Mesenchymal stem cell (in vitro differentiated cells and primary cell): Measurements from ENCODE around the gene OR5A1.

Experiments used
- DNase-seq: peaks from one replicate; pipeline ENCODE4 v3.0.0-alpha.2; 2013
- H2AFZ ChIP-seq: one replicate; pipeline ENCODE4 v1.6.1; 2013; ENCODE audit warnings: low read depth, mild to moderate bottlenecking, control low read depth, inconsistent platforms, low read length, moderate library complexity
- H2AK5ac ChIP-seq: 2 replicates; pipeline ENCODE4 v1.6.1; 2013; ENCODE audit warnings: low read length, moderate library complexity, mild to moderate bottlenecking, inconsistent platforms; ENCODE audit not compliant: severe bottlenecking
- H2BK120ac ChIP-seq: one replicate; pipeline ENCODE4 v1.6.1; 2013; ENCODE audit warnings: low read depth, mild to moderate bottlenecking, inconsistent platforms, low read length, moderate library complexity
- H2BK12ac ChIP-seq, 2 experiments: one replicate each; pipeline ENCODE4 v1.6.1; 2013; ENCODE audit warnings: inconsistent platforms in 2 of 2, low read length in 2 of 2, mild to moderate bottlenecking in 2 of 2, moderate library complexity in 2 of 2, control low read depth in 1 of 2
- H2BK15ac ChIP-seq: one replicate; pipeline ENCODE4 v1.6.1; 2013; ENCODE audit warnings: mild to moderate bottlenecking, low read depth, inconsistent platforms; ENCODE audit not compliant: poor library complexity, severe bottlenecking
- H2BK5ac ChIP-seq: 2 replicates; pipeline ENCODE4 v1.6.1; 2013; ENCODE audit warnings: low read depth, mild to moderate bottlenecking, low read length, control low read depth, inconsistent platforms; ENCODE audit not compliant: poor library complexity, severe bottlenecking
- H3K14ac ChIP-seq, 2 experiments: one replicate each; pipeline ENCODE4 v1.6.1; 2013; ENCODE audit warnings: inconsistent platforms in 2 of 2, low read length in 2 of 2, control low read depth in 1 of 2, mild to moderate bottlenecking in 1 of 2, moderate library complexity in 1 of 2
- H3K18ac ChIP-seq, 2 experiments: one replicate each; pipeline ENCODE4 v1.6.1; 2013; ENCODE audit warnings: inconsistent platforms in 2 of 2, low read length in 2 of 2, control low read depth in 1 of 2, low read depth in 1 of 2, mild to moderate bottlenecking in 1 of 2
- H3K23ac ChIP-seq, 2 experiments: one replicate each; pipeline ENCODE4 v1.6.1; 2013; ENCODE audit warnings: inconsistent platforms in 2 of 2, low read length in 2 of 2, mild to moderate bottlenecking in 2 of 2, moderate library complexity in 2 of 2, control low read depth in 1 of 2
- H3K27ac ChIP-seq: 2 replicates; pipeline ENCODE4 v1.5.1; 2013; ENCODE audit warnings: mild to moderate bottlenecking, moderate library complexity, low read length, control low read depth, inconsistent platforms; ENCODE audit not compliant: poor library complexity, severe bottlenecking
- H3K27me3 ChIP-seq, 2 experiments: 2 replicates each; pipeline versions ENCODE4 v1.6.1 to v1.7.0; 2013; ENCODE audit warnings: low read length in 2 of 2, mild to moderate bottlenecking in 2 of 2, moderate library complexity in 2 of 2, control low read depth in 1 of 2, inconsistent platforms in 1 of 2; ENCODE audit not compliant: control insufficient read depth in 1 of 2, insufficient read depth in 1 of 2
- H3K36me3 ChIP-seq, 2 experiments: 2 replicates each; pipeline versions ENCODE4 v1.6.1 to v1.7.0; 2013; ENCODE audit warnings: low read length in 2 of 2, control low read depth in 1 of 2, inconsistent platforms in 1 of 2, low read depth in 1 of 2, mild to moderate bottlenecking in 1 of 2; ENCODE audit not compliant: insufficient read depth in 2 of 2, control insufficient read depth in 1 of 2
- H3K4ac ChIP-seq, 2 experiments: one replicate each; pipeline ENCODE4 v1.6.1; 2013; ENCODE audit warnings: inconsistent platforms in 2 of 2, low read length in 2 of 2, mild to moderate bottlenecking in 2 of 2, moderate library complexity in 2 of 2, control low read depth in 1 of 2, low read depth in 1 of 2
- H3K4me1 ChIP-seq: 2 replicates; pipeline ENCODE4 v1.6.1; 2013; ENCODE audit warnings: low read depth, low read length, control low read depth; ENCODE audit not compliant: control insufficient read depth, insufficient read depth
- H3K4me2 ChIP-seq: 2 replicates; pipeline ENCODE4 v1.6.1; 2013; ENCODE audit warnings: low read length, mild to moderate bottlenecking, inconsistent platforms; ENCODE audit not compliant: poor library complexity, severe bottlenecking
- H3K4me3 ChIP-seq, 2 experiments: 2 replicates each; pipeline versions ENCODE4 v1.5.1 to v1.7.0; 2013; ENCODE audit warnings: low read length in 2 of 2, mild to moderate bottlenecking in 2 of 2, control low read depth in 1 of 2, low read depth in 1 of 2; ENCODE audit not compliant: insufficient read depth in 1 of 2
- H3K79me1 ChIP-seq: replicated peaks from 2 replicates; pipeline ENCODE4 v1.6.1; 2013; ENCODE audit warnings: mild to moderate bottlenecking, control low read depth, low read length, inconsistent platforms; ENCODE audit not compliant: poor library complexity, severe bottlenecking
- H3K9ac ChIP-seq: 2 replicates; pipeline ENCODE4 v1.7.0; 2013; ENCODE audit warnings: mild to moderate bottlenecking, low read length, moderate library complexity
- H3K9me3 ChIP-seq: 2 replicates; pipeline ENCODE4 v1.7.0; 2013; ENCODE audit warnings: mild to moderate bottlenecking, low read length; ENCODE audit not compliant: control insufficient read depth
- H4K8ac ChIP-seq: one replicate; pipeline ENCODE4 v1.6.1; 2013; ENCODE audit warnings: inconsistent platforms, mild to moderate bottlenecking, low read length, moderate library complexity
- H4K91ac ChIP-seq: one replicate; pipeline ENCODE4 v1.6.1; 2013; ENCODE audit warnings: mild to moderate bottlenecking, low read length, inconsistent platforms
- WGBS: methylation state at CpG from one replicate; pipeline ENCODE4 v1.1.7; 2013; ENCODE audit warnings: mixed read lengths; 5-methylcytosine and 5-hydroxymethylcytosine counted together

The OR5A1 gene

GRCh38 chr11:59426361-59427067 is 9.8 kb upstream of the OR5A1 start, which contains the start of gene OR5A2:
Gene OR5A2, minus strand, starts transcription at chr11:59426413. Its CDS starts 3,460 bp downstream, at chr11:59422953.
- Histone ChIP-seq H3K14ac (no peak within 1 kb of the TSS), H2BK15ac (no peak within 1 kb of the TSS), H3K9ac (no peak within 1 kb of the TSS), H3K36me3 (no peaks in the 10 kb centered on the region), H3K79me1 (no peaks in the 10 kb centered on the region), H3K4me1 (no peaks in the 10 kb centered on the region), H3K4ac (no peak within 1 kb of the TSS), H4K8ac (no peak within 1 kb of the TSS), H2AK5ac (no peak within 1 kb of the TSS), H3K27me3 (peaks cover 0 to 3% of the 10 kb centered on the region in 2 experiments), H2BK5ac (no peak within 1 kb of the TSS), H3K4me2 (no peak within 1 kb of the TSS), H3K23ac (no peak within 1 kb of the TSS), H3K18ac (no peak within 1 kb of the TSS), H3K27ac (no peak within 1 kb of the TSS), H4K91ac (no peak within 1 kb of the TSS), H2BK120ac (no peak within 1 kb of the TSS), H3K9me3 (no peaks in the 10 kb centered on the region), H3K4me3 (no peak within 1 kb of the TSS), H2AFZ (no peak within 1 kb of the TSS), H2BK12ac (no peak within 1 kb of the TSS)
- WGBS, result 25% methylated on average over 3 of the region's 5 CpGs
- DNase-seq, result no peak

GRCh38 chr11:59427068-59427382 is 9.2 kb upstream of the OR5A1 start:
- H2BK15ac ChIP-seq, result no peak overlapping the region
- H2AFZ ChIP-seq, result no peak overlapping the region
- no peak overlapping the region for H3K27ac ChIP-seq
- no peaks in the 10 kb centered on the region for H3K9me3 ChIP-seq
- no peak overlapping the region for H2BK12ac ChIP-seq
- H3K4me1 ChIP-seq, result no peaks in the 10 kb centered on the region
- no peak overlapping the region for H2BK120ac ChIP-seq
- H4K91ac ChIP-seq, result no peak overlapping the region
- no peak overlapping the region for H3K14ac ChIP-seq
- DNase-seq, result no peak
- H3K18ac ChIP-seq, result no peak overlapping the region
- no peak overlapping the region for H2AK5ac ChIP-seq
- no peaks in the 10 kb centered on the region for H3K36me3 ChIP-seq
- H3K4ac ChIP-seq, result no peak overlapping the region
- no peak overlapping the region for H2BK5ac ChIP-seq
- H3K27me3 ChIP-seq, result peaks cover 0 to 8% of the 10 kb centered on the region in 2 experiments
- H3K9ac ChIP-seq, result no peak overlapping the region
- H3K4me3 ChIP-seq, result no peak overlapping the region
- no peak overlapping the region for H4K8ac ChIP-seq
- no peak overlapping the region for H3K23ac ChIP-seq
- no peak overlapping the region for H3K4me2 ChIP-seq
- H3K79me1 ChIP-seq, result no peaks in the 10 kb centered on the region

GRCh38 chr11:59429924-59430516 is 6.2 kb upstream of the OR5A1 start:
- H3K27me3 ChIP-seq, result peaks cover 0 to 11% of the 10 kb centered on the region in 2 experiments
- no peaks in the 10 kb centered on the region for H3K4me1 ChIP-seq
- H2AK5ac ChIP-seq, result no peak overlapping the region
- no peaks in the 10 kb centered on the region for H3K79me1 ChIP-seq
- no peak overlapping the region for H3K23ac ChIP-seq
- no peak overlapping the region for H3K9ac ChIP-seq
- H2BK120ac ChIP-seq, result no peak overlapping the region
- no peak overlapping the region for H3K4ac ChIP-seq
- no peak overlapping the region for H3K4me2 ChIP-seq
- H3K4me3 ChIP-seq, result no peak overlapping the region
- no peak overlapping the region for H2BK12ac ChIP-seq
- no peak overlapping the region for H3K14ac ChIP-seq
- WGBS, result 100% methylated on average over 1 of the region's 4 CpGs
- H2BK5ac ChIP-seq, result no peak overlapping the region
- H3K9me3 ChIP-seq, result no peaks in the 10 kb centered on the region
- no peak overlapping the region for H4K8ac ChIP-seq
- no peak overlapping the region for H3K18ac ChIP-seq
- H4K91ac ChIP-seq, result no peak overlapping the region
- H2BK15ac ChIP-seq, result no peak overlapping the region
- no peak overlapping the region for H2AFZ ChIP-seq
- no peak overlapping the region for H3K27ac ChIP-seq
- no peaks in the 10 kb centered on the region for H3K36me3 ChIP-seq
- DNase-seq, result peak; percentile 46

GRCh38 chr11:59437770-59438169 is 1.5 kb downstream of the OR5A1 start:
- Histone ChIP-seq H2BK5ac (no peak overlapping the region), H2BK15ac (no peak overlapping the region), H3K14ac (no peak overlapping the region), H3K4me1 (no peaks in the 10 kb centered on the region), H3K4me2 (no peak overlapping the region), H2AK5ac (no peak overlapping the region), H3K9ac (no peak overlapping the region), H3K23ac (no peak overlapping the region), H2BK12ac (no peak overlapping the region), H3K4ac (no peak overlapping the region), H2AFZ (no peak overlapping the region), H3K27me3 (peaks cover 0 to 6% of the 10 kb centered on the region in 2 experiments), H4K8ac (no peak overlapping the region), H3K36me3 (no peaks in the 10 kb centered on the region), H3K27ac (no peak overlapping the region), H4K91ac (no peak overlapping the region), H2BK120ac (no peak overlapping the region), H3K9me3 (no peaks in the 10 kb centered on the region), H3K18ac (no peak overlapping the region), H3K79me1 (no peaks in the 10 kb centered on the region), H3K4me3 (no peak overlapping the region)
- no peak for DNase-seq
- 81% methylated on average over 5 of the region's 7 CpGs for WGBS
